Keratinocyte (primary cell): Measurements from ENCODE around the gene SATB1. TPM values are rescaled to one million over a fixed set of nuclear protein-coding genes. Genes with fewer than 3 reads are reported as not detected.

ENCODE experiments used
- DNase-seq: peaks from one replicate; pipeline ENCODE4 v3.0.0-alpha.2; 2011; ENCODE audit warnings: low read depth, missing footprints, low spot score
- FAIRE-seq: peaks from 2 replicates; lab custom pipeline; 2011; peaks lifted over from hg19 to GRCh38; lab: Jason Lieb, UNC
- H2AFZ ChIP-seq: 2 replicates; pipeline ENCODE4 v1.6.0; 2012; ENCODE audit warnings: low read length, control low read depth, inconsistent platforms; ENCODE audit not compliant: control insufficient read depth
- H3K27ac ChIP-seq: 2 replicates; pipeline ENCODE4 v1.5.1; 2011; ENCODE audit warnings: low read length; ENCODE audit not compliant: control insufficient read depth, insufficient read depth
- H3K27me3 ChIP-seq: 3 replicates; pipeline ENCODE4 v1.6.0; 2011; ENCODE audit warnings: low read length; ENCODE audit not compliant: control insufficient read depth, insufficient read depth; ENCODE audit errors: extremely low read depth
- H3K36me3 ChIP-seq, 2 experiments: 2 replicates in 1 of 2; 3 replicates in 1 of 2; pipeline ENCODE4 v1.5.1; 2011; ENCODE audit warnings: low read length in 2 of 2, mild to moderate bottlenecking in 1 of 2; ENCODE audit not compliant: control insufficient read depth in 2 of 2, insufficient read depth in 2 of 2; ENCODE audit errors: extremely low read depth in 1 of 2
- H3K4me1 ChIP-seq: 3 replicates; pipeline ENCODE4 v1.5.1; 2011; ENCODE audit warnings: low read length; ENCODE audit not compliant: control insufficient read depth, insufficient read depth; ENCODE audit errors: extremely low read depth
- H3K4me2 ChIP-seq: 3 replicates; pipeline ENCODE4 v1.6.0; 2011; ENCODE audit warnings: low read depth, low read length; ENCODE audit not compliant: control insufficient read depth, insufficient read depth; ENCODE audit errors: extremely low read depth
- H3K4me3 ChIP-seq, 3 experiments: fragments of 200-600 bp in 1 of 3; sonication (generic) in 1 of 3; 2 replicates in 2 of 3; 3 replicates in 1 of 3; pipeline ENCODE4 v1.5.1; 2011 to 2016; ENCODE audit warnings: low read length in 3 of 3, mild to moderate bottlenecking in 3 of 3, control low read depth in 2 of 3, inconsistent platforms in 1 of 3, low read depth in 1 of 3, mixed read lengths in 1 of 3, mixed run types in 1 of 3, moderate library complexity in 1 of 3; ENCODE audit not compliant: control insufficient read depth in 2 of 3, insufficient read depth in 2 of 3; ENCODE audit errors: extremely low read depth in 1 of 3
- H3K79me2 ChIP-seq: 2 replicates; pipeline ENCODE4 v1.6.0; 2012; ENCODE audit warnings: low read length; ENCODE audit not compliant: control insufficient read depth, insufficient read depth
- H3K9ac ChIP-seq: 3 replicates; pipeline ENCODE4 v1.6.0; 2011; ENCODE audit warnings: low read length; ENCODE audit not compliant: control insufficient read depth, insufficient read depth; ENCODE audit errors: extremely low read depth
- H3K9me1 ChIP-seq: 3 replicates; pipeline ENCODE4 v1.6.0; 2011; ENCODE audit warnings: low read length; ENCODE audit not compliant: control insufficient read depth, insufficient read depth; ENCODE audit errors: extremely low read depth
- H3K9me3 ChIP-seq: 2 replicates; pipeline ENCODE4 v1.5.1; 2012; ENCODE audit warnings: low read depth, low read length; ENCODE audit not compliant: control insufficient read depth
- H4K20me1 ChIP-seq: 3 replicates; pipeline ENCODE4 v1.6.0; 2011; ENCODE audit warnings: low read length; ENCODE audit not compliant: control insufficient read depth, insufficient read depth; ENCODE audit errors: extremely low read depth
- CTCF ChIP-seq, 3 experiments: IDR thresholded peaks in 1 of 3; conservative IDR thresholded peaks in 1 of 3; optimal IDR thresholded peaks in 1 of 3; 2 replicates in 2 of 3; 3 replicates in 1 of 3; pipeline versions ENCODE3 to v1.5.1; 2011; ENCODE audit warnings: low read length in 3 of 3, mild to moderate bottlenecking in 3 of 3, moderate library complexity in 2 of 3, control low read depth in 1 of 3, inconsistent platforms in 1 of 3; ENCODE audit not compliant: insufficient read depth in 2 of 3; ENCODE audit errors: extremely low read depth in 1 of 3
- EZH2 ChIP-seq: IDR thresholded peaks from one replicate; pipeline ENCODE4 v1.6.1; 2012; ENCODE audit warnings: inconsistent platforms, mild to moderate bottlenecking, low read length, moderate library complexity
- dilution Hi-C: fragments of 300-500 bp; cut with MboI; formaldehyde crosslinking; loops from one replicate; pipeline ENCODE4 v1.7.0; 2020; ENCODE audit warnings: low sequenced_read_pairs; ENCODE audit not compliant: extremely low pct_ligation_motif_present
- polyA plus RNA-seq, 5 experiments: library from polyadenylated mRNA; depleted of rRNA in 3 of 5; stranded (reverse) in 3 of 5; stranded (forward) in 1 of 5; unstranded in 1 of 5; fragments of >200 nt; gene quantifications; 1 replicate in 1 of 5; 2 replicates in 3 of 5; 3 replicates in 1 of 5; pipeline versions ENCODE4 v1.2.1 to v1.2.3, GENCODE V29; 2011 to 2012; ENCODE audit warnings: missing spikeins in 2 of 5, low read depth in 1 of 5, low replicate concordance in 1 of 5

Gene SATB1
- polyA plus RNA-seq, 1 donor (not counting 4 experiments of a cell fraction or from before 2014, with no cell fraction given): 7.8 TPM

DNA sequence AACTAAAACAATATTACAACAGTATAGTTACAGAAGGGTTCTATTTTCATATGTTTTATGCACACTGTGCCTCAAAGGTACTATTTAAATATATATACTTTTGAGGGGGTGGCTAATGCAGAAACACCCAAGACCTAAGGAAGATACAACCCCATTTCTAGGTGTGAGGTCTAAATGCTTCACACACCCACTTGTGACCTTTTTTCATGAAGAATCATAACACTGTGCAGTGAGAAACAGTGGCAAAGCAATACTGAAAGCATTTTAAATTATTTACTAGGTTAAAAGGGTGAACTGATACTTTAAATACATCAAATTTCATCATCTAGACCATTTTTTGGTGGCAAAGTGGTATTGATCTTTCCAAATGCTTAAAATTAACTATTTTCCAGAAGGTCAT, 67.4 kb downstream of the SATB1 start:
- Histone ChIP-seq H3K36me3 (no peaks in the 10 kb centered on the region), H3K9me1 (no peaks in the 10 kb centered on the region), H3K27me3 (no peaks in the 10 kb centered on the region), H3K27ac (no peak overlapping the region), H3K4me1 (no peaks in the 10 kb centered on the region), H3K9ac (no peak overlapping the region), H3K9me3 (no peaks in the 10 kb centered on the region), H2AFZ (no peak overlapping the region), H4K20me1 (no peaks in the 10 kb centered on the region), H3K4me2 (no peak overlapping the region), H3K4me3 (no peak overlapping the region), H3K79me2 (no peaks in the 10 kb centered on the region)
- FAIRE-seq (no peak), DNase-seq (no peak)
- TF ChIP-seq EZH2 (no peak), CTCF (optimal IDR thresholded peaks at IDR 0.05 in 1 of 3, IDR thresholded peaks at IDR 0.05 in 1 of 3, conservative IDR thresholded peaks at IDR 0.05 in 1 of 3; ENCODE audit: extremely low read depth in 1 of 3, insufficient read depth in 2 of 3, low read length in 3 of 3) (no peak)
- dilution Hi-C loops: no loop called here

- Histone ChIP-seq H3K27ac (no peak overlapping the region), H3K9ac (no peak overlapping the region), H3K27me3 (no peaks in the 10 kb centered on the region), H3K79me2 (no peaks in the 10 kb centered on the region), H2AFZ (no peak overlapping the region), H3K4me1 (no peaks in the 10 kb centered on the region), H4K20me1 (no peaks in the 10 kb centered on the region), H3K9me3 (no peaks in the 10 kb centered on the region), H3K4me2 (no peak overlapping the region), H3K4me3 (no peak overlapping the region), H3K9me1 (no peaks in the 10 kb centered on the region), H3K36me3 (no peaks in the 10 kb centered on the region)
- dilution Hi-C loops: no loop called here
- DNase-seq: no peak
- TF ChIP-seq CTCF (optimal IDR thresholded peaks at IDR 0.05 in 1 of 3, IDR thresholded peaks at IDR 0.05 in 1 of 3, conservative IDR thresholded peaks at IDR 0.05 in 1 of 3; ENCODE audit: extremely low read depth in 1 of 3, insufficient read depth in 2 of 3, low read length in 3 of 3): no peak
- no peak for TF ChIP-seq EZH2
- no peak for FAIRE-seq
These were observed 69.3 kb downstream of the SATB1 start for GRCh38 chr3:18355832-18356231.
